ENCODE measurements around the gene MAGEB2. TPM values are rescaled to one million over a fixed set of nuclear protein-coding genes. Genes with fewer than 3 reads are reported as not detected.
"Not testable (repeated sequence)": the region's sequence is repeated elsewhere in the genome, so short reads cannot be mapped to it uniquely, and the experiment has no call there.

Gene MAGEB2
- polyA plus RNA-seq (2013, experiment 1 of 2): not detected
- polyA plus RNA-seq (2013, experiment 2 of 2): not detected

GRCh38 chrX:30215357-30215843 is at the start of gene MAGEB2:
TSS of gene MAGEB2 (plus strand) at chrX:30215563. CDS start at chrX:30218581, 3,018 bp downstream.
- Histone ChIP-seq H3K27ac (ENCODE audit: low read depth, low read length, severe bottlenecking) (no peak within 1 kb of the TSS), H3K4me1 (ENCODE audit: control insufficient read depth, insufficient read depth, low read length, poor library complexity, severe bottlenecking) (no peaks in the 10 kb centered on the region), H3K4me3 (ENCODE audit: extremely low read depth, insufficient read depth, low read length, poor library complexity, severe bottlenecking) (no peak within 1 kb of the TSS), H3K36me3 (ENCODE audit: control insufficient read depth, insufficient read depth, low read length) (no peaks in the 10 kb centered on the region), H3K9me3 (ENCODE audit: control insufficient read depth, low read length) (no peaks in the 10 kb centered on the region)
- 89 to 98% methylated on average over 10 to 17 of the region's 29 CpGs for WGBS, 2 experiments (ENCODE audit: insufficient coverage in 2 of 2)

- 70% methylated on average over 2 of the region's 2 CpGs; no CpG with 5 or more reads in 1 of the 2 experiments for WGBS, 2 experiments (ENCODE audit: insufficient coverage in 2 of 2)
- no peaks in the 10 kb centered on the region for H3K36me3 ChIP-seq (ENCODE audit: control insufficient read depth, insufficient read depth, low read length)
- H3K9me3 ChIP-seq (ENCODE audit: control insufficient read depth, low read length): no peaks in the 10 kb centered on the region
- H3K4me1 ChIP-seq (ENCODE audit: control insufficient read depth, insufficient read depth, low read length, poor library complexity, severe bottlenecking): no peaks in the 10 kb centered on the region
- H3K27ac ChIP-seq (ENCODE audit: low read depth, low read length, severe bottlenecking): no peak overlapping the region
- no peak overlapping the region for H3K4me3 ChIP-seq (ENCODE audit: extremely low read depth, insufficient read depth, low read length, poor library complexity, severe bottlenecking)
Measured at GRCh38 chrX:30170900-30171299, 44.5 kb upstream of the MAGEB2 start.

GRCh38 chrX:30181353-30181752 is 34.0 kb upstream of the MAGEB2 start:
- Histone ChIP-seq H3K36me3 (ENCODE audit: control insufficient read depth, insufficient read depth, low read length) (no peaks in the 10 kb centered on the region), H3K27ac (ENCODE audit: low read depth, low read length, severe bottlenecking) (no peak overlapping the region), H3K9me3 (ENCODE audit: control insufficient read depth, low read length) (no peaks in the 10 kb centered on the region), H3K4me1 (ENCODE audit: control insufficient read depth, insufficient read depth, low read length, poor library complexity, severe bottlenecking) (no peaks in the 10 kb centered on the region), H3K4me3 (ENCODE audit: extremely low read depth, insufficient read depth, low read length, poor library complexity, severe bottlenecking) (no peak overlapping the region)
- no CpG with 5 or more reads among the region's 1 CpG for WGBS, 2 experiments (ENCODE audit: insufficient coverage in 2 of 2)

GRCh38 chrX:30183554-30183953 is 31.8 kb upstream of the MAGEB2 start:
- no peaks in the 10 kb centered on the region for H3K9me3 ChIP-seq (ENCODE audit: control insufficient read depth, low read length)

GRCh38 chrX:30190426-30190825 is 24.9 kb upstream of the MAGEB2 start:
- no peaks in the 10 kb centered on the region for H3K9me3 ChIP-seq (ENCODE audit: control insufficient read depth, low read length)
- H3K27ac ChIP-seq (ENCODE audit: low read depth, low read length, severe bottlenecking): no peak overlapping the region
- no CpG with 5 or more reads among the region's 2 CpGs for WGBS, 2 experiments (ENCODE audit: insufficient coverage in 2 of 2)
- H3K36me3 ChIP-seq (ENCODE audit: control insufficient read depth, insufficient read depth, low read length): no peaks in the 10 kb centered on the region
- no peak overlapping the region for H3K4me3 ChIP-seq (ENCODE audit: extremely low read depth, insufficient read depth, low read length, poor library complexity, severe bottlenecking)
- H3K4me1 ChIP-seq (ENCODE audit: control insufficient read depth, insufficient read depth, low read length, poor library complexity, severe bottlenecking): no peaks in the 10 kb centered on the region

More at GRCh38 chrX:30183554-30183953, 31.8 kb upstream of the MAGEB2 start:
- no peaks in the 10 kb centered on the region for H3K36me3 ChIP-seq (ENCODE audit: control insufficient read depth, insufficient read depth, low read length)
- H3K4me3 ChIP-seq (ENCODE audit: extremely low read depth, insufficient read depth, low read length, poor library complexity, severe bottlenecking): no peak overlapping the region
- no peaks in the 10 kb centered on the region for H3K4me1 ChIP-seq (ENCODE audit: control insufficient read depth, insufficient read depth, low read length, poor library complexity, severe bottlenecking)
- H3K27ac ChIP-seq (ENCODE audit: low read depth, low read length, severe bottlenecking): no peak overlapping the region
- 83 to 100% methylated on average over 1 of the region's 3 CpGs for WGBS, 2 experiments (ENCODE audit: insufficient coverage in 2 of 2)

GRCh38 chrX:30193910-30194309 is 21.5 kb upstream of the MAGEB2 start:
- not testable (repeated sequence) for H3K36me3 ChIP-seq (ENCODE audit: control insufficient read depth, insufficient read depth, low read length); H3K27ac ChIP-seq (ENCODE audit: low read depth, low read length, severe bottlenecking); H3K4me3 ChIP-seq (ENCODE audit: extremely low read depth, insufficient read depth, low read length, poor library complexity, severe bottlenecking); H3K4me1 ChIP-seq (ENCODE audit: control insufficient read depth, insufficient read depth, low read length, poor library complexity, severe bottlenecking); H3K9me3 ChIP-seq (ENCODE audit: control insufficient read depth, low read length)
- 20 to 67% methylated on average over 1 of the region's 6 CpGs for whole genome bisulfite sequencing, 2 experiments (ENCODE audit: insufficient coverage in 2 of 2)

- no peak overlapping the region for H3K27ac ChIP-seq (ENCODE audit: low read depth, low read length, severe bottlenecking)
- no peaks in the 10 kb centered on the region for H3K9me3 ChIP-seq (ENCODE audit: control insufficient read depth, low read length)
- WGBS, 2 experiments (ENCODE audit: insufficient coverage in 2 of 2): no CpG with 5 or more reads among the region's 1 CpG
- H3K36me3 ChIP-seq (ENCODE audit: control insufficient read depth, insufficient read depth, low read length): no peaks in the 10 kb centered on the region
- H3K4me3 ChIP-seq (ENCODE audit: extremely low read depth, insufficient read depth, low read length, poor library complexity, severe bottlenecking): no peak overlapping the region
- H3K4me1 ChIP-seq (ENCODE audit: control insufficient read depth, insufficient read depth, low read length, poor library complexity, severe bottlenecking): no peaks in the 10 kb centered on the region
Measured at GRCh38 chrX:30196322-30196721, 19.0 kb upstream of the MAGEB2 start.

- H3K27ac ChIP-seq (ENCODE audit: low read depth, low read length, severe bottlenecking): no peak overlapping the region
- H3K36me3 ChIP-seq (ENCODE audit: control insufficient read depth, insufficient read depth, low read length): no peaks in the 10 kb centered on the region
- WGBS, 2 experiments (ENCODE audit: insufficient coverage in 2 of 2): 100% methylated on average over 1 of the region's 2 CpGs; no CpG with 5 or more reads in 1 of the 2 experiments
- H3K4me1 ChIP-seq (ENCODE audit: control insufficient read depth, insufficient read depth, low read length, poor library complexity, severe bottlenecking): no peaks in the 10 kb centered on the region
- H3K4me3 ChIP-seq (ENCODE audit: extremely low read depth, insufficient read depth, low read length, poor library complexity, severe bottlenecking): no peak overlapping the region
- no peaks in the 10 kb centered on the region for H3K9me3 ChIP-seq (ENCODE audit: control insufficient read depth, low read length)
Measured at GRCh38 chrX:30212172-30212571, 3.2 kb upstream of the MAGEB2 start.

- H3K4me3 ChIP-seq (ENCODE audit: extremely low read depth, insufficient read depth, low read length, poor library complexity, severe bottlenecking): no peak overlapping the region
- no peaks in the 10 kb centered on the region for H3K9me3 ChIP-seq (ENCODE audit: control insufficient read depth, low read length)
- H3K36me3 ChIP-seq (ENCODE audit: control insufficient read depth, insufficient read depth, low read length): no peaks in the 10 kb centered on the region
- H3K4me1 ChIP-seq (ENCODE audit: control insufficient read depth, insufficient read depth, low read length, poor library complexity, severe bottlenecking): no peaks in the 10 kb centered on the region
- no CpG with 5 or more reads among the region's 1 CpG for WGBS, 2 experiments (ENCODE audit: insufficient coverage in 2 of 2)
- H3K27ac ChIP-seq (ENCODE audit: low read depth, low read length, severe bottlenecking): no peak overlapping the region
Measured at GRCh38 chrX:30217465-30217864, 2.1 kb downstream of the MAGEB2 start.

GRCh38 chrX:30219372-30219771 is 4.0 kb downstream of the MAGEB2 start:
- WGBS, 2 experiments (ENCODE audit: insufficient coverage in 2 of 2): 55% methylated on average over 2 of the region's 4 CpGs; no CpG with 5 or more reads in 1 of the 2 experiments
- no peak overlapping the region for H3K27ac ChIP-seq (ENCODE audit: low read depth, low read length, severe bottlenecking)
- H3K36me3 ChIP-seq (ENCODE audit: control insufficient read depth, insufficient read depth, low read length): no peaks in the 10 kb centered on the region
- no peaks in the 10 kb centered on the region for H3K9me3 ChIP-seq (ENCODE audit: control insufficient read depth, low read length)
- H3K4me3 ChIP-seq (ENCODE audit: extremely low read depth, insufficient read depth, low read length, poor library complexity, severe bottlenecking): no peak overlapping the region
- no peaks in the 10 kb centered on the region for H3K4me1 ChIP-seq (ENCODE audit: control insufficient read depth, insufficient read depth, low read length, poor library complexity, severe bottlenecking)

- Histone ChIP-seq H3K9me3 (ENCODE audit: control insufficient read depth, low read length) (no peaks in the 10 kb centered on the region), H3K4me1 (ENCODE audit: control insufficient read depth, insufficient read depth, low read length, poor library complexity, severe bottlenecking) (no peaks in the 10 kb centered on the region), H3K27ac (ENCODE audit: low read depth, low read length, severe bottlenecking) (no peak overlapping the region), H3K4me3 (ENCODE audit: extremely low read depth, insufficient read depth, low read length, poor library complexity, severe bottlenecking) (no peak overlapping the region), H3K36me3 (ENCODE audit: control insufficient read depth, insufficient read depth, low read length) (no peaks in the 10 kb centered on the region)
- no CpG with 5 or more reads among the region's 5 CpGs for WGBS, 2 experiments (ENCODE audit: insufficient coverage in 2 of 2)
Measured at GRCh38 chrX:30220661-30221060, 5.3 kb downstream of the MAGEB2 start.
